Panc1 (cell line): Measurements from ENCODE around the gene DMBT1.

ENCODE experiments used
- POLR2AphosphoS5 ChIP-seq: IDR thresholded peaks from 2 replicates; pipeline ENCODE4 v1.6.1; 2012; ENCODE audit warnings: mild to moderate bottlenecking, low read depth, low read length, moderate library complexity
- SIN3A ChIP-seq: IDR thresholded peaks from 2 replicates; pipeline ENCODE4 v1.6.1; 2012; ENCODE audit warnings: low read depth, mild to moderate bottlenecking, low read length, moderate library complexity, borderline replicate concordance; ENCODE audit not compliant: insufficient read depth
- TCF7L2 ChIP-seq: IDR thresholded peaks from 2 replicates; pipeline ENCODE4 v1.6.1; 2011; ENCODE audit warnings: mild to moderate bottlenecking, low read depth, low read length, inconsistent platforms
- TF ChIP-seq, protein P1 (sequence below): fragments of 450-650 bp; IDR thresholded peaks from 2 replicates; pipeline ENCODE4 v1.5.1; 2017; ENCODE audit warnings: mild to moderate bottlenecking
- TF ChIP-seq, protein P2 (sequence below), 2 experiments: IDR thresholded peaks; 2 replicates each; pipeline ENCODE4 v1.6.1; 2011 to 2012; ENCODE audit warnings: low read depth in 2 of 2, control low read depth in 1 of 2, low read length in 1 of 2, mild to moderate bottlenecking in 1 of 2, moderate library complexity in 1 of 2; ENCODE audit not compliant: insufficient read depth in 1 of 2

DNA sequence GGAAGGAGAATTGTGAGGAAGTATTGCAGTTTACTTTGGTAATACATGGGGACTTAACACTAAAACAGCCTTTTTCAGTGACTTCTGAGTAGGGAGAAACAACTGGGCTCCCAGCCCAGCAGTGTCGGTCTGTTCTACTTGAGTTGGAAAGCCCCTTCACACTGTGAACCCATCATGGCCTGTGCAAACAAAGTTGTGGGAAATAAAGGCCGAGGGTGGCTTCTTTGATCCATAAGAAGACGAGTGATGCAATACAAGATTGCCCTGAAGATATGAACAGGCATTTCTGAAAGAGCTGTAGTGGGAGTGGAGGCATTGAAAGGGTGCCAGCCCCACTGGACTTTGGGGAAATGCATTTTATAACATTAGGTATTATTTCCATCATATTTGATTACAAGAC lies 110.8 kb downstream of the DMBT1 start:
- TF ChIP-seq, protein P1, sequence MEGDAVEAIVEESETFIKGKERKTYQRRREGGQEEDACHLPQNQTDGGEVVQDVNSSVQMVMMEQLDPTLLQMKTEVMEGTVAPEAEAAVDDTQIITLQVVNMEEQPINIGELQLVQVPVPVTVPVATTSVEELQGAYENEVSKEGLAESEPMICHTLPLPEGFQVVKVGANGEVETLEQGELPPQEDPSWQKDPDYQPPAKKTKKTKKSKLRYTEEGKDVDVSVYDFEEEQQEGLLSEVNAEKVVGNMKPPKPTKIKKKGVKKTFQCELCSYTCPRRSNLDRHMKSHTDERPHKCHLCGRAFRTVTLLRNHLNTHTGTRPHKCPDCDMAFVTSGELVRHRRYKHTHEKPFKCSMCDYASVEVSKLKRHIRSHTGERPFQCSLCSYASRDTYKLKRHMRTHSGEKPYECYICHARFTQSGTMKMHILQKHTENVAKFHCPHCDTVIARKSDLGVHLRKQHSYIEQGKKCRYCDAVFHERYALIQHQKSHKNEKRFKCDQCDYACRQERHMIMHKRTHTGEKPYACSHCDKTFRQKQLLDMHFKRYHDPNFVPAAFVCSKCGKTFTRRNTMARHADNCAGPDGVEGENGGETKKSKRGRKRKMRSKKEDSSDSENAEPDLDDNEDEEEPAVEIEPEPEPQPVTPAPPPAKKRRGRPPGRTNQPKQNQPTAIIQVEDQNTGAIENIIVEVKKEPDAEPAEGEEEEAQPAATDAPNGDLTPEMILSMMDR: no peak
- TF ChIP-seq POLR2AphosphoS5 (no peak), SIN3A (no peak), TCF7L2 (0 out of 2 replicates have a peak, but pooled peaks have one; percentile 56)
- TF ChIP-seq, protein P2, sequence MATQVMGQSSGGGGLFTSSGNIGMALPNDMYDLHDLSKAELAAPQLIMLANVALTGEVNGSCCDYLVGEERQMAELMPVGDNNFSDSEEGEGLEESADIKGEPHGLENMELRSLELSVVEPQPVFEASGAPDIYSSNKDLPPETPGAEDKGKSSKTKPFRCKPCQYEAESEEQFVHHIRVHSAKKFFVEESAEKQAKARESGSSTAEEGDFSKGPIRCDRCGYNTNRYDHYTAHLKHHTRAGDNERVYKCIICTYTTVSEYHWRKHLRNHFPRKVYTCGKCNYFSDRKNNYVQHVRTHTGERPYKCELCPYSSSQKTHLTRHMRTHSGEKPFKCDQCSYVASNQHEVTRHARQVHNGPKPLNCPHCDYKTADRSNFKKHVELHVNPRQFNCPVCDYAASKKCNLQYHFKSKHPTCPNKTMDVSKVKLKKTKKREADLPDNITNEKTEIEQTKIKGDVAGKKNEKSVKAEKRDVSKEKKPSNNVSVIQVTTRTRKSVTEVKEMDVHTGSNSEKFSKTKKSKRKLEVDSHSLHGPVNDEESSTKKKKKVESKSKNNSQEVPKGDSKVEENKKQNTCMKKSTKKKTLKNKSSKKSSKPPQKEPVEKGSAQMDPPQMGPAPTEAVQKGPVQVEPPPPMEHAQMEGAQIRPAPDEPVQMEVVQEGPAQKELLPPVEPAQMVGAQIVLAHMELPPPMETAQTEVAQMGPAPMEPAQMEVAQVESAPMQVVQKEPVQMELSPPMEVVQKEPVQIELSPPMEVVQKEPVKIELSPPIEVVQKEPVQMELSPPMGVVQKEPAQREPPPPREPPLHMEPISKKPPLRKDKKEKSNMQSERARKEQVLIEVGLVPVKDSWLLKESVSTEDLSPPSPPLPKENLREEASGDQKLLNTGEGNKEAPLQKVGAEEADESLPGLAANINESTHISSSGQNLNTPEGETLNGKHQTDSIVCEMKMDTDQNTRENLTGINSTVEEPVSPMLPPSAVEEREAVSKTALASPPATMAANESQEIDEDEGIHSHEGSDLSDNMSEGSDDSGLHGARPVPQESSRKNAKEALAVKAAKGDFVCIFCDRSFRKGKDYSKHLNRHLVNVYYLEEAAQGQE (IDR thresholded peaks at IDR 0.05; ENCODE audit: insufficient read depth in 1 of 2, low read depth in 2 of 2, low read length in 1 of 2): no peak
